Measurements from ENCODE around the gene ZNF780B. TPM values are rescaled to one million over a fixed set of nuclear protein-coding genes. Genes with fewer than 3 reads are reported as not detected.

ZNF780B gene
- total RNA-seq, 1 donor from 2014 or later: 30.5 TPM

DNA sequence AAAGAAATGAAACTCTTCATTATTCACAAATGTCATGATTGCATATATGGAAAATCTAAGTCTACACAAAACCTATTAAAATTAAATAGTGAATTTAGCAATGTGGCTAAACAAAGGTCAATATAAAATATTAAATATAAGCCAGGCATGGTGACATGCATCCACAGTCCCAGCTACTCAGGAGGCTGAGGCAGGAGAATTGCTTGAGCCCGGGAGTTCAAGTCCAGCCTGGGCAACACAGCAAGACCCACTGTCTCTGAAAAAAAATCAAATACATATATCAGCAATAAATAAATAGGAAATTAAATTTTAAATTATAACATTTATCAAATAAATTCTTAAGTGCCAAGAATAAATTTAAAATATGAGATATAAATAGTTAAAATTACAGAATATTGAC lies 73.1 kb downstream of the ZNF780B start:
- H3K27me3 ChIP-seq: no peaks in the 10 kb centered on the region
- H3F3A ChIP-seq (ENCODE audit: low read depth): no peaks in the 10 kb centered on the region
- Mint-ChIP-seq H3K4me1 (no peaks in the 10 kb centered on the region), H3K27me3 (ENCODE audit: insufficient read depth, low read depth) (peaks cover 3% of the 10 kb centered on the region), H3K36me3 (peaks cover 60% of the 10 kb centered on the region), H3K27ac (no peak overlapping the region), H3K4me3 (no peak overlapping the region), H3K9me3 (peaks cover 44% of the 10 kb centered on the region)
- no peak for DNase-seq (ENCODE audit: low spot score)
- no peak overlapping the region for H3K4me3 ChIP-seq
- TF ChIP-seq, protein P1, sequence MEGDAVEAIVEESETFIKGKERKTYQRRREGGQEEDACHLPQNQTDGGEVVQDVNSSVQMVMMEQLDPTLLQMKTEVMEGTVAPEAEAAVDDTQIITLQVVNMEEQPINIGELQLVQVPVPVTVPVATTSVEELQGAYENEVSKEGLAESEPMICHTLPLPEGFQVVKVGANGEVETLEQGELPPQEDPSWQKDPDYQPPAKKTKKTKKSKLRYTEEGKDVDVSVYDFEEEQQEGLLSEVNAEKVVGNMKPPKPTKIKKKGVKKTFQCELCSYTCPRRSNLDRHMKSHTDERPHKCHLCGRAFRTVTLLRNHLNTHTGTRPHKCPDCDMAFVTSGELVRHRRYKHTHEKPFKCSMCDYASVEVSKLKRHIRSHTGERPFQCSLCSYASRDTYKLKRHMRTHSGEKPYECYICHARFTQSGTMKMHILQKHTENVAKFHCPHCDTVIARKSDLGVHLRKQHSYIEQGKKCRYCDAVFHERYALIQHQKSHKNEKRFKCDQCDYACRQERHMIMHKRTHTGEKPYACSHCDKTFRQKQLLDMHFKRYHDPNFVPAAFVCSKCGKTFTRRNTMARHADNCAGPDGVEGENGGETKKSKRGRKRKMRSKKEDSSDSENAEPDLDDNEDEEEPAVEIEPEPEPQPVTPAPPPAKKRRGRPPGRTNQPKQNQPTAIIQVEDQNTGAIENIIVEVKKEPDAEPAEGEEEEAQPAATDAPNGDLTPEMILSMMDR (IDR thresholded peaks at IDR 0.05): no peak
- TF ChIP-seq EZH2phosphoT487 (IDR thresholded peaks at IDR 0.05) (no peak), EZH2 (IDR thresholded peaks at IDR 0.05) (no peak)
- H3K4me1 ChIP-seq: no peaks in the 10 kb centered on the region
- no peak overlapping the region for H3K9ac ChIP-seq
- peaks cover 13% of the 10 kb centered on the region for H3K36me3 ChIP-seq
- no peaks in the 10 kb centered on the region for H4K20me1 ChIP-seq (ENCODE audit: low read depth)
- no peak overlapping the region for H3K4me2 ChIP-seq
- peaks cover 47% of the 10 kb centered on the region for H3K79me2 ChIP-seq (ENCODE audit: low read depth)
- H3K9me3 ChIP-seq (ENCODE audit: low read depth): peaks cover 20% of the 10 kb centered on the region
- H3K27ac ChIP-seq: no peak overlapping the region
- H2AFZ ChIP-seq (replicated peaks): no peak overlapping the region

Other genes with a start within 250 kb of the ZNF780B start
- 7.8 and 26.8 TPM in 2 replicates for gene DYRK1B, start 222.1 kb downstream of the ZNF780B start, total RNA-seq (ENCODE audit: low replicate concordance)
- 386 and 428 TPM in 2 replicates for gene FBL, start 209.9 kb downstream of the ZNF780B start, total RNA-seq (ENCODE audit: low replicate concordance)
- gene FCGBP, start 121.6 kb downstream of the ZNF780B start, total RNA-seq (ENCODE audit: low replicate concordance): 0.06 and 0.22 TPM in 2 replicates
- gene PSMC4, start 85.1 kb downstream of the ZNF780B start, total RNA-seq (ENCODE audit: low replicate concordance): 68.7 and 85.1 TPM in 2 replicates
- 5.0 and 8.2 TPM in 2 replicates for gene ZNF546, start 59.2 kb downstream of the ZNF780B start, total RNA-seq (ENCODE audit: low replicate concordance)
- gene ZNF780A, start 34.7 kb upstream of the ZNF780B start, total RNA-seq (ENCODE audit: low replicate concordance): 30.2 and 32.9 TPM in 2 replicates
- 5.7 and 21.6 TPM in 2 replicates for gene MAP3K10, start 135.2 kb upstream of the ZNF780B start, total RNA-seq (ENCODE audit: low replicate concordance)
- not detected in 2 replicates for gene TTC9B, start 162.2 kb upstream of the ZNF780B start, total RNA-seq (ENCODE audit: low replicate concordance)
- gene CCNP, start 170.5 kb upstream of the ZNF780B start, total RNA-seq (ENCODE audit: low replicate concordance): 1.7 TPM in 1 of 2 replicates, not detected in the other
- 85.1 and 139 TPM in 2 replicates for gene AKT2, start 229.1 kb upstream of the ZNF780B start, total RNA-seq (ENCODE audit: low replicate concordance)

Measured in neural progenitor cell (in vitro differentiated cells).